ENCODE data around the gene EGFL8.
"Not testable (repeated sequence)": the region's sequence is repeated elsewhere in the genome, so short reads cannot be mapped to it uniquely, and the experiment has no call there.

- not testable (repeated sequence) for TF ChIP-seq CTCF (IDR thresholded peaks at IDR 0.05; ENCODE audit: low read depth, low read length); EZH2phosphoT487 (IDR thresholded peaks at IDR 0.05; ENCODE audit: low read depth)
Measured at GRCh38 chr6:32187725-32188380, 23.5 kb downstream of the EGFL8 start.
